ENCODE results near the gene POM121L2. TPM values are rescaled to one million over a fixed set of nuclear protein-coding genes. Genes with fewer than 3 reads are reported as not detected.

POM121L2 gene
- polyA plus RNA-seq, 3 donors = not detected

DNA sequence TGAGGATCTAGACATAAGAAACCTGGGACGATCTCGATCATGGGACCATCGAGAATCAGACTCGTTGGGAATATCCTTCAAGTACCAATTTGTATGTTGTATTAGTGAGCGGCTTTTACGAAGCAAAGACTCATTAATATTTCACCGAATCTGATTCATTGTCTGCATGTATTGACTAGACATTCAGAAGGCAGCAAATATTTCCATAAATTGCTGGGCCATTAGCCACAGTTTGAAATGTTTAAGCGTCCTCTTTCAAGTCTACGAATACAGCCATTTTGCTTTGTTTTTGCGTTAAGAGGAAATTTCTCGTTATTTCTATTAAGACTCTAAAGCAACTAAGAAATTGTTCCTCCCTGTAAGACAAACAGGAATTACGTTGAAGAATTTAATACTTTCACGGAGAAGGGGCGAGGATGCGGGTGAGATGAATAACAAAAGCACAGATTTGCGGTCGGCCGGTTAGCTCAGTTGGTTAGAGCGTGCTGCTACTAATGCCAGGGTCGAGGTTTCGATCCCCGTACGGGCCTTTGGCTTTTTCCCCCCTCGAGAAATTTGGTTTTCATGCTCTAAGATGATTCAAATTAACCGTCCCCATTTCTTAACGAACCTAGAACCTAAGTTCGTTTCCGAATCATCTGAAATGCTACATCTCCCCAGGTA, 18.5 kb downstream of the POM121L2 start:
- no peak overlapping the region for H3K9ac ChIP-seq (ENCODE audit: insufficient read depth, low read length, poor library complexity, severe bottlenecking)
- no peaks in the 10 kb centered on the region for H3K79me2 ChIP-seq (ENCODE audit: insufficient read depth, low read length)
- H3K27me3 Mint-ChIP-seq (ENCODE audit: low read depth in 3 of 3) = peaks cover 83 to 91% (median 90%) of the 10 kb centered on the region in 3 donors
- H4K20me1 ChIP-seq (ENCODE audit: insufficient read depth, low read length) = no peaks in the 10 kb centered on the region
- H3K4me3 ChIP-seq (replicated peaks in 1 of 3; ENCODE audit: low read depth in 2 of 3, low read length in 3 of 3) = no peak overlapping the region
- no peak for DNase-seq
- peaks cover 22 to 85% (median 73%) of the 10 kb centered on the region in 7 donors for H3K9me3 Mint-ChIP-seq
- H3K4me2 ChIP-seq (replicated peaks; ENCODE audit: extremely low read depth, low read length, poor library complexity, severe bottlenecking) = no peak overlapping the region
- H2AFZ ChIP-seq (ENCODE audit: insufficient read depth, low read depth, low read length, poor library complexity, severe bottlenecking) = no peak overlapping the region
- WGBS (ENCODE audit: insufficient coverage) = 14% methylated on average over 13 of the region's 28 CpGs
- H3K36me3 Mint-ChIP-seq = peaks cover 2 to 14% of the 10 kb centered on the region in 2 donors
- H3K4me1 ChIP-seq (ENCODE audit: control insufficient read depth in 1 of 2, insufficient read depth in 2 of 2, low read length in 2 of 2) = no peaks in the 10 kb centered on the region
- H3K36me3 ChIP-seq (replicated peaks in 1 of 2; ENCODE audit: control insufficient read depth in 1 of 2, insufficient read depth in 2 of 2, low read length in 2 of 2) = no peaks in the 10 kb centered on the region
- intact Hi-C loops (cut with micrococcal nuclease) = loop anchor here in 1 of 2 donors (10.0 kb wide), 1 partner anchor 381 kb away; no protein-coding TSS in a partner anchor
- H3K4me3 Mint-ChIP-seq = peak overlapping the region in 1 of 2 donors; percentile 63
- peaks cover 92 to 98% of the 10 kb centered on the region in 2 donors for H3K27me3 ChIP-seq (ENCODE audit: control insufficient read depth in 2 of 2, insufficient read depth in 2 of 2, low read length in 2 of 2)
- H3K27ac ChIP-seq (ENCODE audit: low read depth in 1 of 2, low read length in 2 of 2) = no peak overlapping the region
- H3K27ac Mint-ChIP-seq = no peak overlapping the region
- no peak for TF ChIP-seq CTCF (IDR thresholded peaks at IDR 0.05)
- H3K4me1 Mint-ChIP-seq = no peaks in the 10 kb centered on the region
- peaks cover 33 to 88% of the 10 kb centered on the region in 2 donors for H3K9me3 ChIP-seq (replicated peaks in 1 of 2; ENCODE audit: control insufficient read depth in 1 of 2, insufficient read depth in 1 of 2, low read length in 2 of 2)

GRCh38 chr6:27290850-27291208, 21.2 kb downstream of the POM121L2 start:
- Histone ChIP-seq H3K4me2 (replicated peaks; ENCODE audit: extremely low read depth, low read length, poor library complexity, severe bottlenecking) (no peak overlapping the region), H3K9me3 (replicated peaks in 1 of 2; ENCODE audit: control insufficient read depth in 1 of 2, insufficient read depth in 1 of 2, low read length in 2 of 2) (peaks cover 27 to 87% of the 10 kb centered on the region in 2 donors), H3K27me3 (ENCODE audit: control insufficient read depth in 2 of 2, insufficient read depth in 2 of 2, low read length in 2 of 2) (peaks cover 88 to 98% of the 10 kb centered on the region in 2 donors), H2AFZ (ENCODE audit: insufficient read depth, low read depth, low read length, poor library complexity, severe bottlenecking) (no peak overlapping the region), H3K4me1 (ENCODE audit: control insufficient read depth in 1 of 2, insufficient read depth in 2 of 2, low read length in 2 of 2) (no peaks in the 10 kb centered on the region), H3K36me3 (replicated peaks in 1 of 2; ENCODE audit: control insufficient read depth in 1 of 2, insufficient read depth in 2 of 2, low read length in 2 of 2) (no peaks in the 10 kb centered on the region), H3K9ac (ENCODE audit: insufficient read depth, low read length, poor library complexity, severe bottlenecking) (no peak overlapping the region), H4K20me1 (ENCODE audit: insufficient read depth, low read length) (no peaks in the 10 kb centered on the region), H3K79me2 (ENCODE audit: insufficient read depth, low read length) (no peaks in the 10 kb centered on the region), H3K27ac (ENCODE audit: low read depth in 1 of 2, low read length in 2 of 2) (no peak overlapping the region), H3K4me3 (replicated peaks in 1 of 3; ENCODE audit: low read depth in 2 of 3, low read length in 3 of 3) (no peak overlapping the region)
- DNase-seq = no peak
- no peak for TF ChIP-seq CTCF (IDR thresholded peaks at IDR 0.05)
- H3K36me3 Mint-ChIP-seq = peaks cover 2 to 14% of the 10 kb centered on the region in 2 donors
- H3K4me1 Mint-ChIP-seq = no peaks in the 10 kb centered on the region
- 27% methylated on average over 4 of the region's 10 CpGs for WGBS (ENCODE audit: insufficient coverage)
- H3K4me3 Mint-ChIP-seq = peak overlapping the region in 1 of 2 donors; percentile 78
- intact Hi-C loops (cut with micrococcal nuclease) = loop anchor here in 1 of 2 donors (10.0 kb wide), 1 partner anchor 384 kb away; no protein-coding TSS in a partner anchor
- H3K27me3 Mint-ChIP-seq (ENCODE audit: low read depth in 3 of 3) = peaks cover 85 to 93% (median 92%) of the 10 kb centered on the region in 3 donors
- no peak overlapping the region for H3K27ac Mint-ChIP-seq
- H3K9me3 Mint-ChIP-seq = peaks cover 30 to 89% (median 72%) of the 10 kb centered on the region in 7 donors
